HG03571 (cell line): Measurements from ENCODE around the gene LCE3B.
"Not testable (repeated sequence)": the region's sequence is repeated elsewhere in the genome, so short reads cannot be mapped to it uniquely, and the experiment has no call there.

Experiments used
- ATAC-seq: cut with Tn5 transposase; IDR thresholded peaks from one replicate; pipeline ENCODE4 v1.9.1; 2021; ENCODE audit not compliant: unreplicated experiment

LCE3B gene, protein sequence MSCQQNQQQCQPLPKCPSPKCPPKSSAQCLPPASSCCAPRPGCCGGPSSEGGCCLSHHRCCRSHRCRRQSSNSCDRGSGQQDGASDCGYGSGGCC

DNA sequence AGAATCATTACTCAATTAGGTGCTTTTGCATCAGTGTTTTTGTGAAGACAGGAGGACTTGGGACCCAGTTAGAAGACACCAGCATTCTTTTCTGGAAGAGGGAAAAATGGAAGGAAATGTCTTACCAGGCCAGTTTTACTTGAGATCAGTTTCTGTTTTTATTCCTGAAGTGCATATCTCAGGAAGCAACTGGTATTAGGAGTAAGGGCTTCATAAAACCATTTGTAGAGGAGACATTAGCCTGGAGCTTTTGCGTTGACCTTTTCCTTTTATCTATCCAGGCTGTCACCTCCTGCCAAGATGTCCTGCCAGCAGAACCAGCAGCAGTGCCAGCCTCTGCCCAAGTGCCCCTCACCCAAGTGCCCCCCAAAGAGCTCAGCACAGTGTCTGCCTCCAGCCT lies at the start of gene LCE3B:
LCE3B (plus strand) TSS at position 301 of the 400 bp plus-strand sequence; CDS start at position 301, 0 bp downstream.
- ATAC-seq = no peak

DNA sequence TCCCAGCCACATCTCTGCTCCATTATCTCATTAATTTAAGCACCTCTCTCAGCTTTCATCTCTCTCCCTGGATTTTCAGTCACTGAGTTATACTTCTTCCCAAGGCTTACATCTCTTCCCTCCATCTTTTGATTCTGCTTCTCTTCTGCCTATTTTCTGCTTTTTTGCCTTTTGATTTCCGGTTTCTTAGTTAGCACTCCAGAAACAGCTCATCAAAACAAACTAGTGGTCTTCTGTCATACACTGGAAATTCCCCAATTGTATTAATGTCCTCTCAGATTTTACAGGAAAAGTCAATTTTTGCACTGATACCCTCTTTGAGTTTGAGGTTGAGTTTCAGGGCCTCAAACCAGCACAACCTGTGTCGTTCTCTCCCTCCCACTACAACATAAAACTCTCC lies 48.5 kb upstream of the LCE3B start:
- ATAC-seq = no peak

DNA sequence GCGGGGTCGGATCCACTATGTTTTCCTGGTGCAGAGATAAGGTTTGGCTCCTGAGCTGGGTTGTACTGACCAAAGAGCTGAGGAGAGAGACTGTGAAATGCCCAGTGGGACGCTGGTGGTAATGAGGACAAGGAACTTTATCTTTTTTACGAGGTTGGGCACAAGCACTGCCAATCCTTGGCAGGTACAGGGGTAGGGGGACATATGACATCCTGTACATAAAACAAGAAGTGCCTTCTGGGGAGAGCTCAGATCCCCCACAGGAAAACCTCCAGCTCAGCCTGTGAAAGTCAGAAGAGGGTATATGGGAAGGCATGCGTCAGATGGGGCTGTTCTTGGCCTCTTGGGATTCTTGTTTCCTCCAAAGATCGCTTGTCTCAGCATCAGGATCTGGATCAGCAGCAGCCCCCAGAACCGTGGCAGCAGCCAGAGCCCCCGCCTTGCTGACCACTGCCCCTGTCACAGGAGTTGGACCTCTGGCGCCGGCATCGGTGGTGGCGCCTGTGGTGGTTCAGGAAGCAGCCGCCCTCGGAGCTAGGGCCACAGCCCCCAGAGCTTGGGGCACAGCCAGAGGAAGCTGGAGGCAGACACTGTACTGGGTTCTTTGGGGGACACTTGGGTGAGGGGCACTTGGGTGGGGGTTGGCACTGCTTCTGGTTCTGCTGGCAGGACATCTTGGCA lies 47.9 kb upstream of the LCE3B start:
- ATAC-seq = no peak

DNA sequence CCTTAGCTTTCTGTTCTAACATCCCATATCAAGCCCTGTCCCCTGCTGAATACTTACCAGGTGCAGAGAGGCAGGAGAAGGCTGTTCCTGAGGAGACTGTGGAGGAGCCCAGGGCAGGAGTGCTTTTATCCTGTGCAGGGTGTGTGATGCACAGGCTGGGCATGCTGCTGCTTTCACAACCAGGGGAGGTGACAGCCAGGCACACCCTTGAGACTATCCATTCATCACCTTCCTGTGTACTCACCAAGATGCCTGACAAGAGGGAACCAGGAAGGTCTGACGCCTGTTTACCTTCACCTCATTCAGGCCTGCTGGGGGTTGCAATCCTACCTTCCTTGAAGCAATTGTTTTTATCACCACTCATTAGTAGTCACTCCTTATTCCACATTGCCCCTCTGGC lies 46.9 kb upstream of the LCE3B start, which contains the start of gene LCE3E:
LCE3E (minus strand) TSS at position 100 of the 400 bp plus-strand sequence. CDS start 572 bp downstream, outside the sequence.
- ATAC-seq = no peak

DNA sequence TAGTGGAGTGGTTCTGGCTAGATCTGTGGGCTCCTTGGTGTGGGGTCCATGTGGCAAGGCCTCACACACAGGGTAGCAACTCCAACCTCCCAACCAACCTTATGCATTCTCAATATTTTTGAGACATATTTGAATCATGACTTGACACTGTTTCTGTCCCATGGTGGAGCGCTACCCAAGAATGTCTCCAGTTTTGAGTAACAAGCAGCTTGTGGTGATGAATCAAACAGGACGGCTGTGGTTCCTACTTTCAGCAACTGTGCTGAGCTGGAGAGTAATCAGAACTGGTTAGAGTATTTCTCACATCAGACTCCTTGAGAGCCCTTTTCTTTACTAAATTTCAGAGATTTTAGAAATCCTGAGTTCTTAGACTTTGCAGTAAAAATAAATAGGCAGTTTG lies 36.4 kb upstream of the LCE3B start:
- ATAC-seq = no peak

DNA sequence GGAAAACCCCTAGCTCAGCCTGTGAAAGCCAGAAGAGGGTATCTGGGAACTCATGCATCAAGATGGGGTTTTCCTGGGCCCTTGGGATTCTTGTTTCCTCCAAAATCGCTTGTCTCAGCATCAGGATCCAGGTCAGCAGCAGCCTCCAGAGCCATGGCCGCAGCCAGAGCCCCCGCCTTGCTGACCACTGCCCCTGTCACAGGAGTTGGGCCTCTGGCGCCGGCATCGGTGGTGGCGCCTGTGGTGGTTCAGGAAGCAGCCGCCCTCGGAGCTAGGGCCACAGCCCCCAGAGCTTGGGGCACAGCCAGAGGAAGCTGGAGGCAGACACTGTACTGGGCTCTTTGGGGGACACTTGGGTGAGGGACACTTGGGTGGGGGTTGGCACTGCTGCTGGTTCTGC lies 34.1 kb upstream of the LCE3B start:
- not testable (repeated sequence) for ATAC-seq

DNA sequence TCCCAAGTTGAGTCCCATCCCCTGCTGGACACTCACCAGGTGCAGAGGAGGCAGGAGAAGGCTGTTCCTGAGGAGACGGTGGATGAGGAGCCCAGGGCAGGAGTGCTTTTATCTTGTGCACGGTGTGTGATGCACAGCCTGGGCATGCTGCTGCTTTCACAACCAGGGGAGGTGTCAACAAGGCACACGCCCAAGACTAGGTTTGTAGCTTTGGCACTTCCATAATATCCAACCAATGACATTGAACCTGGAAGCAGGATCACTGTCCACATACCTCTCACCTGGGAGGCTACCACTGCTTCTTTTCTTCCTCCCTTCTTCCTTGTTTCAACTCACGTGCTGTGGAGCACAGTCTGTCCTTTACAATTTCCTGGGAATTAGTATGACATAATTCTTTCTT lies 33.2 kb upstream of the LCE3B start, which contains the start of gene LCE3D:
LCE3D (minus strand) TSS at position 84 of the 400 bp plus-strand sequence. CDS start 580 bp downstream, outside the sequence.
- no peak for ATAC-seq

DNA sequence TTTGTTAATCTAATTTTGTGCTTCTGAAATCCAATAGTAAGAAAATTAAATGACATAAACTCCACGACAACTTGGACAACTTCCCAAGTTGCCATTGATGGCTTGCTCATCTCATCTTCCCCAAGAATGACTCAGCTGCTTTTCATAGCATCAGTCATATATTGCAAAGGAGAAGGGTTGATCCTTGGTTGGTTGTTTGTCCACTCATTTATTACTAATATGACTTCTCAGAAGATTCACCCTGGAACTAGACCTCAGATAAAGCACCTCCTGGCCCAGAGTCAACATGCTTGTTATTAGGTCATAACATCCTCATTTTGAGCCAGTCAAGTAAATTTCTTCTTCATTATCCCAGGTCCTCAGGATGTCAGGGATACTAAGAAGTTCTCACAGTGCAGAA lies 31.0 kb upstream of the LCE3B start:
- no peak for ATAC-seq

DNA sequence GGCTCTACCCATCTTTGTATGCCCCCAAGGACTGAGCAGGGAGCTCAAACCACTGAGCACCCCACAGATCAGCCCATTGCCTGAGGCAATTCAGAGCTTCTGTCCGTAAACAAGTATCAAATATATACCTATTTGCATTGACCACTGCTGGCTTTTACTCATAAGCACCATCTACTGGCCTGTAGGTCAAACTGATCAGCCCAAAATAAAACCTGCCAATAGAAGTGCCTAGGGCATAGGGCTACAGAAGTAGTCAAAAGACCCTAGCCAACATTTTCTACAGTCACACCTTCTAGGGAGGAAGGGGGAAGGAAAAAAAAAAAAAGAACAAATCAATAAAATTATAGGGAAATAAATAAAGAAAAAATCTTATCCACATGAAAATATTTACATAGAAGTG lies 28.0 kb upstream of the LCE3B start:
- no peak for ATAC-seq

DNA sequence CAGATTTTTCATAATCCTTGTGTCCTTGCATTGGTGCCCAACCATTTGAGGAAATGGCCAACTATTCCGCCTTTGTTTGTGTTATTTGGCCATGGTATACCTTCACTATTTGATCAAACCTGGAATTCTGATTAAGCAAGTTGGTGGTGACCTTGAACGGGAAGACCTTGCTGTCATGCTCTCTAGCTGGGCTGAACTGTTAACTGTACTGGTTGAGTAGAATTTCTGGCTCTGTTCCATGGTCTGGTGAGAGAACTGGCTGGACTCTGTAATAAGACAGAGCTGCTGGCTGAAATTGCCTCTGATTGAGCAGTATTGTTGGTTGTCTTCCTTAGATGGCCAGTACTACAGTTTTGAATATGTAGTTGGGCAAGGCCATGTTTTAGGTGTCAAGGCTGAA lies 16.6 kb upstream of the LCE3B start:
- no peak for ATAC-seq

DNA sequence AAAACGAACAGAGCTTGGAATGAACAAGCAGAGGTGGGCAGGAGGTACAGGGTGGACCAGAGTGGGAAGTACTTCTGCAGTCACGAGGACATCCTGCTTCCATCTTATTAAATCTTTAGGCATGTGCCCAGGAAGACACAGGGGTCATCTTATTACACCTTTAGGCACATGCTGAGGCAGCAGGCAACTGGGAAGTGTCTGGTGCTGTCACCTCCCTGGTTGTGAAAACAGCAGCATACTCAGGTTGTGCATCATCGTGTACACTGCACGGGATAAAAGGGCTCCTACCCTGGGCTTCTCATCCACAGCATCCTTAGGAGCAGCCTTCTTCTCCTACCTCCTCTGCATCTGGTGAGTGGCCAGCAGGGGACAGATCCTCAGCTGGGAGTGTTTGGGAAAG lies 13.7 kb upstream of the LCE3B start, which contains the start of gene LCE3C:
LCE3C (plus strand) TSS at position 301 of the 400 bp plus-strand sequence. CDS start 498 bp downstream, outside the sequence.
- ATAC-seq = no peak

DNA sequence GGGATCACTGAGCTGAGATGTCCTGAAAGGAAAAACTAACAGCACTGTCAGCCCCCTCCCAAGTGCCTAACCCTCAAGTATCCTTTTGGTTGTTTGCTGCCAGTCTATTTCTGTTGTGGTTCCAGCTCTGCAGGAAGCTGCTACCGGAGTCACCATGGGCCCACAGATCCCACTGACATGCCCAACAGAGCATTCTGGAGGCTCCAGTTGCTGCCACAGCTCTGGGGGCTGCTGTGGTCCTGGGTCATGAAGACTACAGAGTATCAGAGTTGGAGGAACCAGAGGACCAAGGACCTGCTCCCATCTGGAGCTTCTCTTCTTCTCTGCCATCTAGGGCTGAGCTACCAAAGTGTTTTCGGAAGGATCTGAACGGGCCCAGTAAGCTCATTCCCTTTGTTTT lies 8.4 kb downstream of the LCE3B start:
- no peak for ATAC-seq

DNA sequence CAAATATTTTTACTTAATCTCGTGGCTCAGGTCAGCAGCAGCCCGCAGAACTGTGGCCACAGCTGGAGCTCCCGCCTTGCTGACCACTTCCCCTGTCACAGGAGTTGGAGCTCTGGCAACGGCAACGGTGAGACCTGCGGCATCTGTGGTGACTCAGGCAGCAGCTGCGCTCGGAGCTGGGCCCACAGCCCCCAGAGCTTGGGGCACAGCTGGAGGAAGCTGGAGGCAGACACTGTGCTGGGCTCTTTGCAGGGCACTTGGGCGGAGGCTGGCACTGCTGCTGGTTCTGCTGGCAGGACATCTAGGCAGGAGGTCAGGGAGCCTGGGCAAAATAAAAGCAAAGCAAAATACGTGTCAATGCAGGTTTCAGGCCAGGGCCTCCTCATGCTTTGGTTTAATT lies 9.2 kb downstream of the LCE3B start, which contains the start of gene LCE3A:
LCE3A (minus strand) TSS at position 301 of the 400 bp plus-strand sequence; CDS start at position 301, 0 bp downstream.
- ATAC-seq = no peak

DNA sequence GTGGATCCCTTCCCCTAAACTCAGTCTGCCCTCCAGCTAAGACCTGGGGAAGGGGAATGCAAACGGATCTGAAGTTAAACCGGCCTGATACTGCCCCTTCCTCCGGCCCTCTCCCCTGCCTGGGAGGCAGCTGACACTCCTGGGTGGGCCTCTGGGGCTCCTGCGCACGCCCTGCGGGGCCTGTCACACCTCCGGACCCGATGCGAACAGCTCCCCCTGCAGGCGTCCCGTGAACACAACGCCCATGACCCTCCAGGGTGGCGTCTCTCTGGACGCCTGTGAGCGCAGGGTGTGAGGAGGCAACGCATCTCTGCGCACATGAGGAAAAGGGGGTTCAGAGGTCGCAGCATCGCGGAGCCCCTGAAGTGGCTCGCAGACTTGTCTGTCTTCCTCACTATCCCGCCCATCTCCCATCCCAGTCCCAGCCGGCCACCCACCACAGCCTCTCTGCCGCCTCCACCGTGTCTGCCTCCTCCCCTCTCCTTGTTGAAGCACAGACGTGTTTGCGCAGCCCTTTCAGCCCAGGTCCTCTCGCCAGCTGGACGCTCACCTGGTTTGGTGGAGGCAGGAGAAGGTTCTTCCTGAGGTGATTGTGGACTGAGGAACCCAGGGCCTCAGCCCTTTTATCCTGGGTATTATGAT lies 9.7 kb downstream of the LCE3B start:
- no peak for ATAC-seq

DNA sequence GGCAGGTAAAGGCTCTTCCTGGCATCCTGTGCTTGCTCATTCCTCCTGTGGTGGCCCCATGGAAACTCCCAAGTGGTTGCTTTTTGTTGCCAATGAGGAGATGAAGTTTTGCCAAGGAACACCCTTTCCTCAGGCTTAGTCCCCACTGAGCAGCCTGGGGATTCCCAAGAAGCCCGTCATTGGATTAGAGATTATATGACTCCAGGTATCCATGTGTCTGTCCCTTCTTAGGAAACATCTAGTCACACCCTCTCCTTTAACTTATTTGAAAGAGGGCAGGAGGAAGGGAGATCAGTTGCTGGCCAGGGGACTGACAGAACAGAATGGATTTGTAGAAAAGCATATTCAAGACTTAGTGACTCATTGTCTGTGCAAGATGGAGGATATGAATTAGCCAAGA lies 13.1 kb downstream of the LCE3B start:
- no peak for ATAC-seq

DNA sequence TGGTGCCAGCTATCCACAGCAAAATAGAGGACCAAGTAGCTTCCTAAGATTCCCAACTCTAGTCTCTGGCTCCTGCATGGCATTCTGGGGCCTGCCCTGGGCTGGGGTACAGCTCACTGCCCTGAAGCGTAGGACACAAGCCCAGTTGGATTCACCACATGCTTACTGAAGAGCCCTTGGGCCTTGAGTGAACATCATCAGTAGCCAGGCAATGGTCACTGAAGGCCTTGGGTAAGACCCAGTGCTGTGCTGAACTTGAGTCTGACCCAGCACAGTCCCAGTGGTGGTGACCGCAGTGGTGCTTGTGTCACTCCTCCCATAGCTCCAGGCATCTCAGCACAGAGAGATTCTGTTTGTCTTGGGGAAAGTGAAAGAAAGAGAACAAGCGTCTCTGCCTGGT lies 17.0 kb downstream of the LCE3B start:
- no peak for ATAC-seq

DNA sequence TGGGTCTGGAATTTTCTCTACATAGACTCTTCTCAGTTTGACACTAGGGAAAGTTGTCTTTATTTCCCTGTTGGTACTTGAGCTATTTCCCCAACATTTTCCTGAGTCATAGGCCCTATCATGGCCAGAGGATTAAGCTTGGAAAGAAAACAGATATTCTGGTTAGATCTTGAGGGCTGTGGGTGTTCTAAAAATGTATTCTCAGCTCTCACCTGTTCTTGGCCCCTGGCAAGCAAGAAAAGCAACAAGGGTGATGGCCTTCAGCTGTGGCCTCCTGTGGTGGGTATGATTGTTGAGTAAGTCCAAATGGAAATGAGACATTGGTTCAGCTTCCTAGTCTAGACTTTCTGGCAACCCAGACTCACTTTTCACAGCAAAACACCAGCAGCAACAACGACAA lies 26.7 kb downstream of the LCE3B start:
- no peak for ATAC-seq

DNA sequence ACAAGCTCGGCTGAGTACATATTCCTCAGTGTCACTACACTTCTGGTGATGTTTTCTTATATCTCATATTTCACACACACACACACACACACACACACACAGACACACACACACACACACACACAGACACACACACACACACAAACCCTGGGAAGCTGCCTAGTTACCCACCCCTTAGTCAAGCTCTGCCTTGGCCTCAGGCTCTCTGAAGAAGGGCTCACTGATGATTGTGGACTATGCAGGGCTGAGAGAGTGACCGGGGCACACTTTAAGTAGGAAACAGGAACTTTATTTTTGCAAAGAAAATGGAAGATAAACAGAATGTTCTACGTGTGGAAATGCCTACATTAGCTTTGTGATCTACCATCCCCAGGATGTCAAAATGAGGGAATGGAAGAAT lies 30.3 kb downstream of the LCE3B start:
- no peak for ATAC-seq

DNA sequence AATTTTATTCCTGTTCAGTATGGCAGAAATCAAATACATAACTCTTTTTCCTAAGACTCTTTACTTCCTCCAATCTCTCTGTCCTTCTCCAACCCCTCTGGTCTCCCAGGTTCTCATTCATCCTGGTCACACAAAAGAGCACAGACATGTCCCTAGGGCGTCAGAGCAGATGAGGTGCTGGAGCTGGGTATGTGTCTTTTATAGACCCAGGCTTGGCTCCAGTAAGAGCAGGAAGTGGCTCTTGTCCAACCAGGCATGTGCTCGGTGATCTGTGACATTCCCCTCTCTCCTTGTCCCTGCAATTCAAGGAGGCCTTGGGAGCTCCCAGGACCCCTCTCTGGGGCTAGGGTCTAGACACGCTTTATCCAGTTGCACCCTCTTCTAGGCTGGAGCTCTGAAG lies 31.5 kb downstream of the LCE3B start:
- ATAC-seq = no peak

DNA sequence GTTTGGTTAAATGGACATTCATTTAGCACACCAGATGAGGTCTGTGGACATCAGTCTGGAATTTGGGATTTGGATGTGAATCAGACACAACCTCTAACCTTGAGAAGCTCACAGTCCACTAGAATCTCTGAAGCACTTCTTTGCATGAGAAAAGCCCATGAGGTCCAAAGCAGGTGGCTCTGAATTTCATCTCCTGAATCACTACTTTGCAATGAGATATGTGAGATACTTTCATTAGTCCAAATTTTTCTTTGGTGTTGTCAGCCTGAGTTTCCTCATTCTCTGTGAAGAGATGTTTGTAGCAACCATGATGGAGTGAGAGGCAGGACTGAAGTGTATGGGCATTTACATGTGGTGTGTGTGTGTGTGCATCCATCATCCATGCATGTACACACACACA lies 33.0 kb downstream of the LCE3B start:
- ATAC-seq = no peak

DNA sequence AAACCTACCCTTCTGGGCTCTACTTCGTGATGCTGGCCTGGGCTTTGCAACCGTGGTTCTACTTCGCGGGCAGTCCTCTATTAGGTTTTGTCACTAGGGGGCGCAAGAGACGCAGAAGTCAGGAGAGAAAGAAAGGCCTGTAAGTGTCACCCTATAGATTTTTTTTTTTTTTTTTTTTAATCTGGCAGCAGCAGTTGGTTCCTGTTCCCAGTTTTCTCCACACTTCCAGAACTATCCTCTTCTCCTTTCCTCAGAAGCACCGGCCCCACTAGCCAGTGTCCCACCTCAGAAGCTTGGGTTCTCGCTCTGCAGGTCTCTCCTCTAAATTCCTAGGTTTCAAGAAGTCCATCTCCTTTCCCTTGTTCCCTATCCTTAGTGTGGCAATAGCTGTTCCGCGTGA lies 40.5 kb downstream of the LCE3B start:
- ATAC-seq = no peak

DNA sequence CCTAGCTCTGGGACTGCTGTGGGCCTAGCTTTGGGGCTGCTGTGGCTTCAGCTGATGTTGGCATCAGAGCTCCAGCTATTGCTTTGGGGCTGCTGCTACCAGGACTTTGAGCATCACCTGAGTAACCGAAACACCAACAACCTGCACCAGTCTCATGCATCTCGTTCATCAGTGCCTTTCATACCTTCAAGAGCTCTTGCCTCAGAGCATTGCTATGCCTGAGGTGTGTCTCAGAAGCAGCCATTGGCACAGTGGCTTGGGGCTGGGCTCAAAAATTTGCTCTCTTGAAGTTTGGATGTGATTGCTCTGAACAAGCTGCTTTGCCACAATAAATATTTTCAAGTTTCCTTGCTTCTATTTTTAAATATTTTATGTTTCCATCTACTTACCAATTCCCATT lies 42.8 kb downstream of the LCE3B start:
- no peak for ATAC-seq
